ENCODE measurements around the gene RIT2.
A peak's percentile ranks its signal among the peaks of the same experiment; 100 is the strongest.
"Not testable (repeated sequence)": the region's sequence is repeated elsewhere in the genome, so short reads cannot be mapped to it uniquely, and the experiment has no call there.

The RIT2 gene

GRCh38 chr18:42745931-42746330 lies 369.6 kb downstream of the RIT2 start:
- no peak for DNase-seq

- DNase-seq, result no peak
Observed at GRCh38 chr18:42745171-42745570, 370.3 kb downstream of the RIT2 start.

- no peak for DNase-seq
Observed at GRCh38 chr18:42743373-42744138, 371.9 kb downstream of the RIT2 start.

GRCh38 chr18:42742969-42743368 lies 372.5 kb downstream of the RIT2 start:
- DNase-seq, result no peak

GRCh38 chr18:42742474-42742873 lies 373.0 kb downstream of the RIT2 start:
- no peak for DNase-seq

- DNase-seq, result not testable (repeated sequence)
Observed at GRCh38 chr18:42741805-42742347, 373.6 kb downstream of the RIT2 start.

- DNase-seq, result peak in 2 of 3 experiments; percentile 25 to 66
Observed at GRCh38 chr18:42741299-42741698, 374.2 kb downstream of the RIT2 start.

- no peak for DNase-seq
Observed at GRCh38 chr18:42736074-42736473, 379.4 kb downstream of the RIT2 start.

GRCh38 chr18:42734520-42734919 lies 381.0 kb downstream of the RIT2 start:
- no peak for DNase-seq

GRCh38 chr18:42730272-42730671 lies 385.2 kb downstream of the RIT2 start:
- no peak for DNase-seq

GRCh38 chr18:42719221-42719620 lies 396.3 kb downstream of the RIT2 start:
- no peak for DNase-seq

GRCh38 chr18:42712065-42712464 lies 403.4 kb downstream of the RIT2 start:
- no peak for DNase-seq

- no peak for DNase-seq
Observed at GRCh38 chr18:42707080-42707479, 408.4 kb downstream of the RIT2 start.

- DNase-seq, result peak; percentile 25 to 80 (median 78)
Observed at GRCh38 chr18:42706618-42707017, 408.9 kb downstream of the RIT2 start.

GRCh38 chr18:42706029-42706608 lies 409.4 kb downstream of the RIT2 start:
- peak in 2 of 3 experiments; percentile 54 to 88 for DNase-seq
